MM.1S (cell line): Measurements from ENCODE around the gene PLA2G6.

Source experiments
- EZH2 ChIP-seq: fragments of 300-600 bp; sonication (generic); optimal IDR thresholded peaks from 2 replicates; pipeline ENCODE3; 2017; ENCODE audit warnings: low read depth, mild to moderate bottlenecking, antibody characterized with exemption, low read length, mixed read lengths
- EZH2phosphoT487 ChIP-seq: fragments of 300-600 bp; sonication (generic); IDR thresholded peaks from 2 replicates; pipeline ENCODE4 v1.6.1; 2018; ENCODE audit warnings: antibody characterized with exemption, low read length
- TF ChIP-seq, protein P1 (sequence below): fragments of 300-600 bp; sonication (generic); IDR thresholded peaks from 2 replicates; pipeline ENCODE4 v1.5.1; 2016; ENCODE audit warnings: antibody characterized with exemption, low read length, mixed read lengths

DNA sequence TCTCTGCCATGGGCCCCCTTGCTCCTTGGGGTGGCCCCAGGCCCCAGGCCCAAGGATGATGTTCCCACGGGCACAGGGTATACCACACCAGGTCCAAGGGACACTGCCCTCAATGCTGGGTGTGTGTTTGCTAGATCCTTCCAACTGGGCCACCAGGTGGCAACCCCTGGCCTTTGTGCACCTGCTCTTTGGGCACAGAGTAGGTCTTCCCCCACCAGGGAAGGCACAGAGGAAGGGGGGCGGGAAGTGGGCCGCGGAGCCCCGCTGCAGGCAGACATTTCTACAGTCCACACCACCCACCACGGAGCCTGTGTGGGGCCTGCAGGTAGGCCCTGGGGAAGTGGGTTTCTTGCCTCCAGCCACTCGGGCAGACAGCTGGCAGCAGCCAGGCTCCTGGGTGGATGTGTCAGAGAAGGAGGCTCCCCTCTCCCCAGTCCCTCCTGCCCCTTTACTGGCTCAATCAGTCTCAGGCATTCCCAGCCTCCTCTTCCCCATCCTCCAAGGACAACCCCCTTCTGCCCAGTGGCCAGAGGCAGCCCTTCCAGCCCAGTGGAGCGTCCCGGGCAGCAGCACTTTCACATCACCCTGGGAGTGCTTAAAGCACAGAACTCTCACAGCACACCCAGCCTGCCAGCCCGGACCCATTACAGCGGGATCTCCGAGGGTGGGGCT, 41.8 kb upstream of the PLA2G6 start:
- TF ChIP-seq, protein P1, sequence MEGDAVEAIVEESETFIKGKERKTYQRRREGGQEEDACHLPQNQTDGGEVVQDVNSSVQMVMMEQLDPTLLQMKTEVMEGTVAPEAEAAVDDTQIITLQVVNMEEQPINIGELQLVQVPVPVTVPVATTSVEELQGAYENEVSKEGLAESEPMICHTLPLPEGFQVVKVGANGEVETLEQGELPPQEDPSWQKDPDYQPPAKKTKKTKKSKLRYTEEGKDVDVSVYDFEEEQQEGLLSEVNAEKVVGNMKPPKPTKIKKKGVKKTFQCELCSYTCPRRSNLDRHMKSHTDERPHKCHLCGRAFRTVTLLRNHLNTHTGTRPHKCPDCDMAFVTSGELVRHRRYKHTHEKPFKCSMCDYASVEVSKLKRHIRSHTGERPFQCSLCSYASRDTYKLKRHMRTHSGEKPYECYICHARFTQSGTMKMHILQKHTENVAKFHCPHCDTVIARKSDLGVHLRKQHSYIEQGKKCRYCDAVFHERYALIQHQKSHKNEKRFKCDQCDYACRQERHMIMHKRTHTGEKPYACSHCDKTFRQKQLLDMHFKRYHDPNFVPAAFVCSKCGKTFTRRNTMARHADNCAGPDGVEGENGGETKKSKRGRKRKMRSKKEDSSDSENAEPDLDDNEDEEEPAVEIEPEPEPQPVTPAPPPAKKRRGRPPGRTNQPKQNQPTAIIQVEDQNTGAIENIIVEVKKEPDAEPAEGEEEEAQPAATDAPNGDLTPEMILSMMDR, result no peak
- TF ChIP-seq EZH2, result no peak
- TF ChIP-seq EZH2phosphoT487, result no peak
